ENCODE results near the gene GGA2.
"Not testable (repeated sequence)": the region's sequence is repeated elsewhere in the genome, so short reads cannot be mapped to it uniquely, and the experiment has no call there.

GGA2 gene

GRCh38 chr16:23496821-23497542 lies 13.3 kb downstream of the GGA2 start:
- Histone ChIP-seq H3K4me3 (ENCODE audit: insufficient read depth, low read depth, low read length, poor library complexity, severe bottlenecking) (no peak overlapping the region), H3K9me3 (ENCODE audit: control insufficient read depth, low read length) (no peaks in the 10 kb centered on the region), H3K27me3 (replicated peaks; ENCODE audit: control insufficient read depth, insufficient read depth, low read length, poor library complexity, severe bottlenecking) (no peaks in the 10 kb centered on the region), H3K4me1 (ENCODE audit: control insufficient read depth, insufficient read depth, low read length, poor library complexity, severe bottlenecking) (no peaks in the 10 kb centered on the region), H3K36me3 (ENCODE audit: control insufficient read depth, insufficient read depth, low read length) (peaks cover 38% of the 10 kb centered on the region), H3K27ac (ENCODE audit: insufficient read depth, low read length, poor library complexity, severe bottlenecking) (no peak overlapping the region)
- DNase-seq: no peak

GRCh38 chr16:23495671-23496070 lies 14.6 kb downstream of the GGA2 start:
- Histone ChIP-seq H3K9me3 (ENCODE audit: control insufficient read depth, low read length) (no peaks in the 10 kb centered on the region), H3K4me3 (ENCODE audit: insufficient read depth, low read depth, low read length, poor library complexity, severe bottlenecking) (no peak overlapping the region), H3K4me1 (ENCODE audit: control insufficient read depth, insufficient read depth, low read length, poor library complexity, severe bottlenecking) (no peaks in the 10 kb centered on the region), H3K36me3 (ENCODE audit: control insufficient read depth, insufficient read depth, low read length) (peaks cover 50% of the 10 kb centered on the region), H3K27ac (ENCODE audit: insufficient read depth, low read length, poor library complexity, severe bottlenecking) (no peak overlapping the region), H3K27me3 (replicated peaks; ENCODE audit: control insufficient read depth, insufficient read depth, low read length, poor library complexity, severe bottlenecking) (no peaks in the 10 kb centered on the region)
- DNase-seq: no peak

- no peak for DNase-seq
- H3K27ac ChIP-seq (ENCODE audit: insufficient read depth, low read length, poor library complexity, severe bottlenecking): no peak overlapping the region
- H3K4me1 ChIP-seq (ENCODE audit: control insufficient read depth, insufficient read depth, low read length, poor library complexity, severe bottlenecking): no peaks in the 10 kb centered on the region
- H3K27me3 ChIP-seq (replicated peaks; ENCODE audit: control insufficient read depth, insufficient read depth, low read length, poor library complexity, severe bottlenecking): no peaks in the 10 kb centered on the region
- H3K9me3 ChIP-seq (ENCODE audit: control insufficient read depth, low read length): no peaks in the 10 kb centered on the region
- H3K36me3 ChIP-seq (ENCODE audit: control insufficient read depth, insufficient read depth, low read length): peaks cover 62% of the 10 kb centered on the region
- H3K4me3 ChIP-seq (ENCODE audit: insufficient read depth, low read depth, low read length, poor library complexity, severe bottlenecking): no peak overlapping the region
Observed at GRCh38 chr16:23494188-23494587, 16.1 kb downstream of the GGA2 start.

GRCh38 chr16:23491490-23492391 lies 18.6 kb downstream of the GGA2 start:
- DNase-seq: no peak
- Histone ChIP-seq H3K36me3 (ENCODE audit: control insufficient read depth, insufficient read depth, low read length) (peaks cover 83% of the 10 kb centered on the region), H3K4me1 (ENCODE audit: control insufficient read depth, insufficient read depth, low read length, poor library complexity, severe bottlenecking) (no peaks in the 10 kb centered on the region), H3K27ac (ENCODE audit: insufficient read depth, low read length, poor library complexity, severe bottlenecking) (no peak overlapping the region), H3K4me3 (ENCODE audit: insufficient read depth, low read depth, low read length, poor library complexity, severe bottlenecking) (no peak overlapping the region), H3K9me3 (ENCODE audit: control insufficient read depth, low read length) (no peaks in the 10 kb centered on the region), H3K27me3 (replicated peaks; ENCODE audit: control insufficient read depth, insufficient read depth, low read length, poor library complexity, severe bottlenecking) (no peaks in the 10 kb centered on the region)

DNA sequence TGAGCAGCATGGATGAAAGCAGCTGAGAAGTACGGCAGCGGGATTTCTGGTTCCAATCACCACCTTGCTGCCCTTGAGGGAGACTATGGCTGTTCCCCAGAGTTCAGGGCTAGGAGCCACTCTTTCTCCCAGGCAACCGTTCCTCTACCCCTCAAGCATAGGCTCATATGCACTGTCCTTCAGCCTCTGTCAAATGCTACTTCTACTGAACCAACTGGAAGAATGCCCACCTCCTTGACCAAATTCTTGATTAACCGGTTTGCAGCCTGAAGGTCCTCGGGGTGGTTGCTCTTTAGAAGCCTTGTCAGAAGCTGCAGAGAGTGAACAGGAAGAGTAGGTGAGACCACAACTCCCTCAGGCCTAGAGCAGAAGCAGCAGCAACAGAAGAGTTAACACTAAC lies 23.8 kb downstream of the GGA2 start:
- no peak overlapping the region for H3K27ac ChIP-seq (ENCODE audit: insufficient read depth, low read length, poor library complexity, severe bottlenecking)
- no peak overlapping the region for H3K4me3 ChIP-seq (ENCODE audit: insufficient read depth, low read depth, low read length, poor library complexity, severe bottlenecking)
- no peaks in the 10 kb centered on the region for H3K4me1 ChIP-seq (ENCODE audit: control insufficient read depth, insufficient read depth, low read length, poor library complexity, severe bottlenecking)
- H3K9me3 ChIP-seq (ENCODE audit: control insufficient read depth, low read length): no peaks in the 10 kb centered on the region
- DNase-seq: no peak
- no peaks in the 10 kb centered on the region for H3K27me3 ChIP-seq (replicated peaks; ENCODE audit: control insufficient read depth, insufficient read depth, low read length, poor library complexity, severe bottlenecking)
- peaks cover 85% of the 10 kb centered on the region for H3K36me3 ChIP-seq (ENCODE audit: control insufficient read depth, insufficient read depth, low read length)

- Histone ChIP-seq H3K27me3 (replicated peaks; ENCODE audit: control insufficient read depth, insufficient read depth, low read length, poor library complexity, severe bottlenecking) (no peaks in the 10 kb centered on the region), H3K36me3 (ENCODE audit: control insufficient read depth, insufficient read depth, low read length) (peaks cover 85% of the 10 kb centered on the region), H3K27ac (ENCODE audit: insufficient read depth, low read length, poor library complexity, severe bottlenecking) (no peak overlapping the region), H3K9me3 (ENCODE audit: control insufficient read depth, low read length) (no peaks in the 10 kb centered on the region), H3K4me3 (ENCODE audit: insufficient read depth, low read depth, low read length, poor library complexity, severe bottlenecking) (no peak overlapping the region), H3K4me1 (ENCODE audit: control insufficient read depth, insufficient read depth, low read length, poor library complexity, severe bottlenecking) (no peaks in the 10 kb centered on the region)
- DNase-seq: no peak
Observed at GRCh38 chr16:23485841-23486240, 24.5 kb downstream of the GGA2 start.

DNA sequence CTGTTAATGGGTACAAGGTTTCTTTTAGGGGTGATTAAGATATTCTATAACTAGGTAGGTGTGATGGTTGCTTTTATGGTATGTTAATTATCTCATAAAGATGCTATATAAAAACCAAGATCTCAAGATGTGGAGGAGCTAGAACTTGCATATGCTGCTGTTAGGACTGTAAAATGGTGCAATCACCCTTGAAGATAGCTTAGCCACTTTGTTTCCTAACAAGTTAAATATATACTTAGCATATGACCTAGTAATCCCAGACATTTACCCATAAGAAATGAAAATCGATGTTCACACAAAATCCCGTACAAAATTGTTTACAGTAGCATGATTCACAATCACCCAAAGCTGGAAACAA lies 25.1 kb downstream of the GGA2 start:
- H3K36me3 ChIP-seq (ENCODE audit: control insufficient read depth, insufficient read depth, low read length): peaks cover 88% of the 10 kb centered on the region
- H3K4me1 ChIP-seq (ENCODE audit: control insufficient read depth, insufficient read depth, low read length, poor library complexity, severe bottlenecking): no peaks in the 10 kb centered on the region
- H3K27ac ChIP-seq (ENCODE audit: insufficient read depth, low read length, poor library complexity, severe bottlenecking): no peak overlapping the region
- no peak for DNase-seq
- H3K9me3 ChIP-seq (ENCODE audit: control insufficient read depth, low read length): no peaks in the 10 kb centered on the region
- H3K4me3 ChIP-seq (ENCODE audit: insufficient read depth, low read depth, low read length, poor library complexity, severe bottlenecking): no peak overlapping the region
- no peaks in the 10 kb centered on the region for H3K27me3 ChIP-seq (replicated peaks; ENCODE audit: control insufficient read depth, insufficient read depth, low read length, poor library complexity, severe bottlenecking)

GRCh38 chr16:23484510-23485256 lies 25.6 kb downstream of the GGA2 start:
- Histone ChIP-seq H3K4me3 (ENCODE audit: insufficient read depth, low read depth, low read length, poor library complexity, severe bottlenecking) (no peak overlapping the region), H3K9me3 (ENCODE audit: control insufficient read depth, low read length) (no peaks in the 10 kb centered on the region), H3K27ac (ENCODE audit: insufficient read depth, low read length, poor library complexity, severe bottlenecking) (no peak overlapping the region), H3K4me1 (ENCODE audit: control insufficient read depth, insufficient read depth, low read length, poor library complexity, severe bottlenecking) (no peaks in the 10 kb centered on the region), H3K36me3 (ENCODE audit: control insufficient read depth, insufficient read depth, low read length) (peaks cover 88% of the 10 kb centered on the region), H3K27me3 (replicated peaks; ENCODE audit: control insufficient read depth, insufficient read depth, low read length, poor library complexity, severe bottlenecking) (no peaks in the 10 kb centered on the region)
- no peak for DNase-seq

DNA sequence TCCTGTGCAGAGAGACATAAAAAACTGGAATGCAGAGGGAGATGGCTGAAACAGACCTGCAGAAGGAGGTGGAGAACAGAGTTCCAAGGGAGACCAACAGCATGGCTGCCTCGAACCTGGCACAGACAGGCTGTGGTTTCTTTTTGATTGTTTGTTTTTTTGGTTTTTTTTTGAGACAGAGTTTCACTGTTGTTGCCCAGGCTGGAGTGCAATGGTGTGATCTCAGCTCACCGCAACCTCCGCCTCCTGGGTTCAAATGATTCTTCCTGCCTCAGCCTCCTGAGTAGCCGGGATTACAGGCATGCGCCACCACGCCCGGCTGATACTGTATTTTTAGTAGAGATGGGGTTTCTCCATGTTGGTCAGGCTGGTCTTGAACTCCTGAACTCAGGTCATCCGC lies 26.8 kb downstream of the GGA2 start:
- H3K4me1 ChIP-seq (ENCODE audit: control insufficient read depth, insufficient read depth, low read length, poor library complexity, severe bottlenecking); H3K9me3 ChIP-seq (ENCODE audit: control insufficient read depth, low read length); H3K27me3 ChIP-seq (replicated peaks; ENCODE audit: control insufficient read depth, insufficient read depth, low read length, poor library complexity, severe bottlenecking); H3K4me3 ChIP-seq (ENCODE audit: insufficient read depth, low read depth, low read length, poor library complexity, severe bottlenecking); H3K27ac ChIP-seq (ENCODE audit: insufficient read depth, low read length, poor library complexity, severe bottlenecking); DNase-seq: not testable (repeated sequence)
- peaks cover 89% of the 10 kb centered on the region for H3K36me3 ChIP-seq (ENCODE audit: control insufficient read depth, insufficient read depth, low read length)

GRCh38 chr16:23482778-23483177 lies 27.5 kb downstream of the GGA2 start:
- DNase-seq: peak; percentile 6 to 36 (median 20)
- H3K9me3 ChIP-seq (ENCODE audit: control insufficient read depth, low read length): no peaks in the 10 kb centered on the region
- H3K4me3 ChIP-seq (ENCODE audit: insufficient read depth, low read depth, low read length, poor library complexity, severe bottlenecking): no peak overlapping the region
- no peaks in the 10 kb centered on the region for H3K4me1 ChIP-seq (ENCODE audit: control insufficient read depth, insufficient read depth, low read length, poor library complexity, severe bottlenecking)
- H3K27me3 ChIP-seq (replicated peaks; ENCODE audit: control insufficient read depth, insufficient read depth, low read length, poor library complexity, severe bottlenecking): no peaks in the 10 kb centered on the region
- H3K36me3 ChIP-seq (ENCODE audit: control insufficient read depth, insufficient read depth, low read length): peaks cover 86% of the 10 kb centered on the region
- H3K27ac ChIP-seq (ENCODE audit: insufficient read depth, low read length, poor library complexity, severe bottlenecking): no peak overlapping the region

Data from effector memory CD4-positive, alpha-beta T cell (primary cell).